Measurements from ENCODE around the gene DIS3L2.

The DIS3L2 gene

DNA sequence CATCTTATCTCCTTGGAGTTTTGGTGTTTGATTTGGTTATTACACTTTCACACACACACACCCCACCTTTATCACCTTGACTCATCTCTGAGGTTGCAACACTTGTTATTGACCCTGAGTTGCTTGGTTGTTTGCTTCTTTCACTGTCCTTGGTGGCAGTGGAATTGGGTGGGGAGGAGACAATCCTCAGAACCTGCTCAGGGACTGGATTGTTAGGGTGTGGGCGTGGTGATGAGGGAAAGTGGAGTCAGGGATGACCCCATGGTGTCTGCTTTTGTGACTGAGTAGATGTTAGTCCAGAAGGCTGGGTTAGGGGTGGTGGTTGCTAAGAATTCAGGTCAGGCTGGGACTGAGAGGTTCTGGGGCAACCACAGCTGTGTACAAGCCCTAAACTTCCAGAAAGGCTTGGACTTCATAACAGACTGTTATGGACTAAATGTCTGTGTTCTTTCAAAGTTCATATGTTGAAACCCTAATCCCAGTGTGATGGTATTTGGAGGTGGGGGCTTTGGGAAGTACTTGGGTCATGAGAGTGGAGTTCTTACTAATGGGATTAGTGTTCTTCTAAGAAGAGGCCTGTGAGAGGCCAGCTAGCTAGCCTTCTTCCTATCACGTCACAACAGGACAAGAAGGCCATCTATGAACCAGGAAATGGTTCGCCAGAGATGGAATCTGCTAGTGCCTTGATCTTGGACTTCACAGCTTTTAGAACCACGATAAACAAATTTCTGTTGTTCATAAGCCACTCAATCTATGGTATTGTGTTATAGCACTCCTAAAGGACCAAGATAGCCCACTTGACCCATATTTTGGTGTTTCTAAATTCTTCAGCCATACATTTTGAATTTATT, 3.4 kb upstream of the DIS3L2 start:
- DNase-seq: no peak

- no peak for DNase-seq
Observed at GRCh38 chr2:231960810-231961348, 634 bp upstream of the DIS3L2 start.

GRCh38 chr2:231965102-231965501, 3.6 kb downstream of the DIS3L2 start:
- no peak for DNase-seq

- DNase-seq: no peak
Observed at GRCh38 chr2:231966886-231967285, 5.4 kb downstream of the DIS3L2 start.

DNA sequence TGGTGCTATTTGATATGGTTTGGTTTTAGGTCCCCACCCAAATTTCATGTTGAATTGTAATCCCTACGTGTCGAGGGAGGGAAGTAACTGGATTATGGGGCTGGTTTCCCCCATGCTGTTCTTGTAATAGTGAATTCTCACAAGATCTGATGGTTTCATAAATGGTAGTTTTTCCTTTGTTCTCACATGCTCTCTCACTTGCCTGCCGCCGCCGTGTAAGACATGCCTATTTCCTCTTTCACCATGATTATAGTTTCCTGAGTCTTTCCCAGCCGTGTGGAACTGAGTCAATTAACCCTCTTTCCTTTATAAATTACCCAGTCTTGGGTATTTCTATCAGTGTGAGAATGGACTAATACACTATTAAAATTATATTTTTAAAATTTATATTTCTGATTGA, 7.3 kb downstream of the DIS3L2 start:
- DNase-seq: no peak

DNA sequence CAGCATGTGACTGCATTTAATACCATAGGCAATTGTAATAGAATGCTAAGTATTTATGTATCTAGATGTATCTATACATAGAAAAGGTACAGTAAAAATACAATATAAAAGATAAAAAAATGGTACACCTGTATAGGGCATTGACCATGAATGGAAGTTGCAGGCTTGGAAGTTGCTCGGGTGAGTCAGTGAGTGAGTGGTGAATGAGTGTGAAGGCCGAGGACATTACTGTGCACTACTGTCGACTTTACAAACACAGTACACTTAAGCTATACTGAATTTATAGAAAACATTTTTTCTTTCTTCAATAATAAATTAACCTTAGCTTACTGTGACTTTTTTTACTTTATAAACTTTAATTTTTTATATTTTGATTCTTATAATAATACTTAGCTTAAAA, 8.9 kb downstream of the DIS3L2 start:
- DNase-seq: no peak

GRCh38 chr2:231975001-231975400, 13.5 kb downstream of the DIS3L2 start:
- no peak for DNase-seq

DNA sequence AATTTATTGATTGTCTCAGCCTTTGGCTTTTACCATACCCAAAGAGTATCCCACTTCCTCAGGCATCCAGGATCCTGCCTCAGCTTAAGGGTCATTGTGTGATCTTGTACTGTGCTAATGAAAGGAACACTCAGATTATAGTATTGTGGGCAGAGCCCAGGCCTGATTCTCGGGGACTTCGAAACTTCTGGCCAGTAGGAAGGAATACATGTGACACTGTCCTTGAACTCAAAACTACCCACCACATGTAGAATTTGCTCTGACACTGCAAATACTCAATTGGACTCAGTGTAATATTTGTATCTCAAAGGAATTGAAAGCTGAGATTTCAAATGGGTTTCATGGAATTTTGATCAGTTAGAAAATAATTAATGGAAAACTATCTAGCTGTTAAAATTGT, 15.9 kb downstream of the DIS3L2 start:
- DNase-seq: no peak

- DNase-seq: no peak
Observed at GRCh38 chr2:231984992-231985391, 23.5 kb downstream of the DIS3L2 start.

GRCh38 chr2:231985823-231986261, 24.3 kb downstream of the DIS3L2 start:
- no peak for DNase-seq

- peak; percentile 5 for DNase-seq
Observed at GRCh38 chr2:231987124-231987727, 25.7 kb downstream of the DIS3L2 start.

- DNase-seq: no peak
Observed at GRCh38 chr2:231988179-231988866, 26.8 kb downstream of the DIS3L2 start.

GRCh38 chr2:231991664-231992063, 30.2 kb downstream of the DIS3L2 start:
- DNase-seq: no peak

GRCh38 chr2:231992888-231993287, 31.4 kb downstream of the DIS3L2 start:
- no peak for DNase-seq

DNA sequence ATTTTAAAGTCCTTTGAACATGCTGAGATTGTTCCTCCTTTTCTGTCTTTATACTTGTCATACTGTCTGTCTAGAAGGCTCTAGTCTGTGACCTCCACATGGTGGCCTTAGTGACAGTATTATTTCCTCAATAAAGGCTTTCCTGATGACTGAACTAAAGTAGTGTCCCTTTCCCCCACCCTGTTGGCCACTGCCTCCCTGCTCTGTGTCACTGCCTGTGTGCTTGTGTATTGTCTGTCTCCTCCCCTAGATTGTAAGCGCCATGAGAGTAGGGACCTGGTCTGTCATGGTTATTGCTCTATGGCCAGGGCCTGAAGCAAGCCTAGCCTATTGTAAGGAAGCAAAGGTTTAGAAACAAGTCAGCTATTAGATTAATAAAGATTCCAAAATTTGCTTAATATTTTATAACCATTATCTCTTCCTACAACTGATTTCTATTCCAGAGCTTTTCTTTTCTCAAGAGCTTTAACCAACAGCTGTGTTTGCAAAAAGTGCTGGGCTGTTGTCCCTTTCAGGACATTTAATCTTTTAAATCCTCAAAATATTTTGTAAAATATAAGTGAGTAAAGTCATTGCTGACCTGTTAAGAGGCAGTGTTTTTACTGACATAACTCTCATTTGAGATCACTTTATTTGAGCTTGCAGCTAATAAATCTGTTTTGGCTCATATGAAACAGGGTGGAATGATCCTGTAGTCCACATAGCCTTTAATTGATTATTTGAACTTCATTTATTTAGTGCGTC, 35.5 kb downstream of the DIS3L2 start:
- DNase-seq: no peak

DNA sequence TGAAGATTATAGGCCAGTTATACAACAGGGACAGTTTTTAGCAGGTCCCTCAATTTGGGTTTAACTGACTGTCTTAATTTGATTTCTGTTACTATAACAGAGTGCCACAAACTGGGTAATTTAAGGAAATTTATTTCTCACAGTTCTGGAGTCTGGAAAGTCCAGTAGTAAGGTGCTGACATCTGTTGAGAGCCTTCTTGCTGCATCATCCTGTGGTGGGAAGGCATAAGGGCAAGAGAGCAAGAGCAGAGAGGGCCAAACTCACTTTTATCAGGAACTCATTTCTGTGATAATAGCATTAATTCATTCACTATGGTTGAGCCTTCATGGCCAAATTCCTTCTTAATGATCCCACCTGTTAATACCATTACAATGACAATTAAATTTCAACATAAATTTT, 36.5 kb downstream of the DIS3L2 start:
- no peak for DNase-seq

GRCh38 chr2:232000439-232000838, 38.9 kb downstream of the DIS3L2 start:
- no peak for DNase-seq

DNA sequence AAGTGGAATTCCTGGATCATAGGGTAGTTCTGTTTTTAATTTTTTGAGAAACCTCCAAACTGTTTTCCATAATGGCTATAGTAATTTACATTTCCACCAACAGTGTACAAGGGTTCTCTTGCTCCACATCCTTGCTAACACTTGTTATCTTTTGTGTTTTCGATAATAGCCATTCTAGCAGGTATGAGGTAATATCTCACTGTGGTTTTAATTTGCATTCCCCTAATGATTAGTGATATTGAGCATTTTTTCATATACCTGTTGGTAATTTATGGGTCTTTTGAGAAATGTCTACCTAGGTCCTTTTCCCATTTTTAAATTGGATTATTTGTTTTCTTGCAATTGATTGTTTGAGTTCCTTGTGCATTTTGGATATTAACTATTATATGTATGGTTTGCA, 39.6 kb downstream of the DIS3L2 start:
- DNase-seq: no peak

DNA sequence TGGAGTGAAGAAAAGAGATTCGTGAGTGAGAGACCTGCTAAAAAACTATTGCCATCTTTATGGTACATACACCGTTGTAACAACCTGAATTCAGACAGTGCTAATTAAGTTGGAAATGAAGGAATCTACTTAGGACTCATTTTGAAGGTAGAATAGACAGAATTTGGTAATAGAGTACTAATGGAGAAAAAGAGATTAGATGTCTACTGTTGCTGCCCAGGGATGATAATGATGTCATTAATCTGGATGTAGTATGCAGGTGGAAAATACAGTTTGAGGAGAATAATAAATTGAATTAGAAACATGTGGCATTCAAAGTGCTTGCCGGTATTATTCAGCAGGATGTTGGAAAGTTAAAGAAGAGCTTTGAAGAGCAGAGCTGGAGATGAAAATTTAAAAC, 44.7 kb downstream of the DIS3L2 start:
- DNase-seq: no peak

DNA sequence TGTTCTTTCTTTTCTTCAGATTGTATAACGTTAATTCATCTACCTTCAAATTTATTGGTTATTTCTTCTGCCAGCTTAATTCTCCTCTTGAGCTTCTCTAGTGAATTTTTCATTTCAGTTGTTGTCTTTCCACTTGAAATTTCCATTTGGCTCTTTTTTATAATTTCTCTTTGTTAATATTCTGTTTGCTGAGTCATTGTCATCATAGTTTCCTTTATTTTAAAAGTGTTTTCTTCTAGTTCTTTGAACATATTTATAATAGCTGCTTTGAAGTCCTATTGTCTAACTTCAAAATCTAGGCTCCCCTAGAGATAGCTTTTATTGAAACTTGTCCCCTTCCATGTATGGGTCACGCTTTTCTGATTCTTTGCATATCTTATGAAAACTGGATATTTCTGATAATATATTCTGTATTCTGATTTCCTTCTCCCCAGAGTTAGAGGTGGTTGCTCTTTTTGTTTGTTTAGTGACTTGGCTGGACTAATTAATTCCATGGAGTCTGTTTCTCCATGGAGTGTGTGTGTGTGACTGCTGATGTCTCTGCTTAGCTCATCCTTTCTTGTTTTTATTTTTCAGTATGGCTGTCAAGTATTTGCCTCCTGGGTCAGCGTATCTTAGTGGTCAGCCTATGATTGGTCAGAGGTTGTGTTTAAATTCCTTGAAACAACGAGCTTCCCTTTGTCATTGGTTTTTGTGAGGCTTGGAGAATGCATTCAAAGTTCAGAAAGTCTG, 47.6 kb downstream of the DIS3L2 start:
- no peak for DNase-seq

GRCh38 chr2:232009639-232010274, 48.2 kb downstream of the DIS3L2 start:
- DNase-seq: no peak
